Pancreas (tissue), 10 donors: ENCODE measurements around the gene MCOLN2. TPM values are rescaled to one million over a fixed set of nuclear protein-coding genes. Genes with fewer than 3 reads are reported as not detected.

Experiments used
- ATAC-seq, 4 donors: fragments of 200-7000 bp; cut with Tn5 transposase; one replicate each; pipeline versions ENCODE4 v1.8.0 to v1.9.1; 2020; ENCODE audit warnings: mild to moderate bottlenecking in 4 of 4, moderate library complexity in 4 of 4
- DNase-seq, 6 donors: peaks; one replicate each; pipeline ENCODE4 v3.0.0-alpha.2; 2020
- FAIRE-seq: peaks from 2 replicates; lab custom pipeline; 2012; peaks lifted over from hg19 to GRCh38; lab: Jason Lieb, UNC
- H3K27ac ChIP-seq, 4 donors: fragments of 200-600 bp; sonication (generic); 1 replicate in 3 of 4; 2 replicates in 1 of 4; pipeline versions ENCODE4 v1.5.0 to v1.8.0; 2020
- H3K27me3 ChIP-seq, 4 donors: fragments of 200-600 bp; one replicate each; pipeline ENCODE4 v1.8.0; 2021
- H3K36me3 ChIP-seq, 3 donors: fragments of 200-600 bp; sonication (generic) in 1 of 3; one replicate each; pipeline versions ENCODE4 v1.5.0 to v1.8.0; 2020 to 2021
- H3K4me1 ChIP-seq, 3 donors: fragments of 200-600 bp; one replicate each; pipeline ENCODE4 v1.8.0; 2021
- H3K4me3 ChIP-seq, 4 donors: fragments of 200-600 bp; sonication (generic) in 2 of 4; one replicate each; pipeline versions ENCODE4 v1.5.0 to v1.8.0; 2020 to 2021
- H3K9me3 ChIP-seq, 4 donors: fragments of 200-600 bp; one replicate each; pipeline ENCODE4 v1.8.0; 2021
- WGBS, 2 donors: extraction: QIAGEN DNeasy Blood & Tissue Kit; methylation state at CpG; one replicate each; pipeline ENCODE4 v1.1.7; 2013; 5-methylcytosine and 5-hydroxymethylcytosine counted together
- intact Hi-C, 3 donors: fragments of 100-400 bp; cut with DNase I; formaldehyde crosslinking; loops; one replicate each; pipeline versions ENCODE4 v1.11.1 to v1.14.2; 2022
- polyA plus RNA-seq, 2 donors: library from polyadenylated mRNA; stranded (reverse); fragments of 200-250 nt; gene quantifications; one replicate each; pipeline ENCODE4 v1.2.3, GENCODE V29; 2013
- total RNA-seq, 6 donors: library from RNA; stranded (reverse); fragmentation: NEBNext Ultra II Directional in 4 of 6; extraction: Animal tissue kit (Norgen Biotek cat#: 25700) in 4 of 6; gene quantifications; one replicate each; pipeline versions ENCODE4 v1.2.1 to v1.2.4, GENCODE V29; 2021 to 2023
- TF ChIP-seq, protein P1 (sequence below), 4 donors: fragments of 200-600 bp; sonication (generic) in 3 of 4; IDR thresholded peaks; one replicate each; pipeline versions ENCODE4 v1.5.0 to v1.8.0; 2021; ENCODE audit warnings: antibody characterized with exemption in 4 of 4
- donor health status: healthy with polysubstance abuse.
- donor health status: DM: no; HTN: no; CAD: no; lungs with moderate emphysema.
- donor health status: DM: no; HTN: no; CAD: no.
- donor health status: control.
- donor health status: control.
- donor health status: Bipolar disorder and iron deficiency.
- donor health status: DM: yes; HTN: yes; CAD: no.
- donor health status: DM: no; HTN: no; CAD: no.
- donor health status: DM: no; HTN: no; CAD: no.
- donor health status: DM: yes; HTN: yes; CAD: no.

MCOLN2 gene
- total and polyA plus RNA-seq, 8 donors = 0.47 to 1.7 (median 0.97) TPM

DNA sequence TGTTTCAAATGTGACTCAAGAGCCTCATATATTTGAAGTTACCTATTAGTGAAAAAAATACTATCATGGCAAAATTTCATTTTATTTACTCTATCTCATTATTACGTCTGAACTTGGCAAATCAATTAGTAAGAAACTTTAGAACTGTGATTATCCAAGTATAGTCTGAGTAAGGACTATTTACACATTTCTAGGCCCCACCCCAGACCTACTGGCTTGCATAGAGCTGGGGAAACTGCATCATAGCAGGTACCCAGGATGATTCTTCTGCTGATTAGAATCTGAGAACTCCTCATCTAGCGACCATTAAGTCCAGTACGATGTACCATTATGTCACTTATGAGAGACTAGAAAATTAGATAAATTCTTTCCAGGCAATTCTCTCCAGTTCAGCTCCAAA, 31.2 kb upstream of the MCOLN2 start:
- FAIRE-seq (no peak), ATAC-seq (no peak), DNase-seq (no peak)
- Histone ChIP-seq H3K36me3 (peaks cover 0 to 11% (median 0%) of the 10 kb centered on the region in 3 donors), H3K4me3 (no peak overlapping the region), H3K27me3 (no peaks in the 10 kb centered on the region), H3K4me1 (no peaks in the 10 kb centered on the region), H3K9me3 (no peaks in the 10 kb centered on the region), H3K27ac (no peak overlapping the region)
- intact Hi-C loops = no loop called here
- TF ChIP-seq, protein P1, sequence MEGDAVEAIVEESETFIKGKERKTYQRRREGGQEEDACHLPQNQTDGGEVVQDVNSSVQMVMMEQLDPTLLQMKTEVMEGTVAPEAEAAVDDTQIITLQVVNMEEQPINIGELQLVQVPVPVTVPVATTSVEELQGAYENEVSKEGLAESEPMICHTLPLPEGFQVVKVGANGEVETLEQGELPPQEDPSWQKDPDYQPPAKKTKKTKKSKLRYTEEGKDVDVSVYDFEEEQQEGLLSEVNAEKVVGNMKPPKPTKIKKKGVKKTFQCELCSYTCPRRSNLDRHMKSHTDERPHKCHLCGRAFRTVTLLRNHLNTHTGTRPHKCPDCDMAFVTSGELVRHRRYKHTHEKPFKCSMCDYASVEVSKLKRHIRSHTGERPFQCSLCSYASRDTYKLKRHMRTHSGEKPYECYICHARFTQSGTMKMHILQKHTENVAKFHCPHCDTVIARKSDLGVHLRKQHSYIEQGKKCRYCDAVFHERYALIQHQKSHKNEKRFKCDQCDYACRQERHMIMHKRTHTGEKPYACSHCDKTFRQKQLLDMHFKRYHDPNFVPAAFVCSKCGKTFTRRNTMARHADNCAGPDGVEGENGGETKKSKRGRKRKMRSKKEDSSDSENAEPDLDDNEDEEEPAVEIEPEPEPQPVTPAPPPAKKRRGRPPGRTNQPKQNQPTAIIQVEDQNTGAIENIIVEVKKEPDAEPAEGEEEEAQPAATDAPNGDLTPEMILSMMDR (IDR thresholded peaks at IDR 0.05) = no peak
- WGBS, 2 donors = 74 to 78% methylated on average over 3 of the region's 3 CpGs

DNA sequence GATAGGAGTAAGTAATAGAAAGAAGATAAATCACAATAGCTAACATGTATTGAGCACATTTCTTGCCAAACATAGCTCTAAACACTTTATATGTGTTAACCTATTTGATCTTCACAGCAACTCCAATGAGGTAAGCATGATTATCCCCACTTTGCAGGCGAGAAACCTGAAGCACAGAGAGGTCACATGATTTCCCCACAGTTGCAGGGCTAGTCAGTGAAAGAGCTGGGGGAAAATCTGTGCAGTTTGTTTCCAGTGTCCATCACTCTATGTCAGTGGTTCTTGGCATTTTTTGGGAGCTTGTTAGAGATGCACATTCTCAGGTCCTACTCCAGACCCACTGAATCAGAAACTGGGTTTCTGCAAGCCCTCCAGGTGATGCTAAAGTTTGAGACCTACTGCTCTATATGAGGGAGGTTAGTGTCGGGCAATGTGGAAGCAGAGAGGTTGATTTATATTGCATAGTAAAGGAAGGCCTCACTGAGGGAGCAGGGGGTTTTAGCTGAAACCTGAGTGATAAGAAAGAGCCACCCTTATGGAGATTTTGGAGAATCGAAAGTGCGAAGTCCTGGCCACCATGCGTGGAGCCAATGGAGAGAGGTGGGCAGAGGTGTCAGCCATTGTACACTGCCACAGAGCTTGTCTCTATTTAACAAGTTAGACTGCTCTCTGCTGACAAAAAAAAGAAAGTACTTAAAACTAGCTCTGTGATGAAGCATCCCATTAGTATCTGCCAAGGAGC, 30.5 kb upstream of the MCOLN2 start:
- intact Hi-C loops = no loop called here
- H3K27me3 ChIP-seq = no peaks in the 10 kb centered on the region
- TF ChIP-seq, protein P1 (IDR thresholded peaks at IDR 0.05) = no peak
- peaks cover 0 to 11% (median 0%) of the 10 kb centered on the region in 3 donors for H3K36me3 ChIP-seq
- no peak overlapping the region for H3K27ac ChIP-seq
- H3K4me1 ChIP-seq = no peaks in the 10 kb centered on the region
- ATAC-seq = peak in 2 of 4 donors; percentile 53 to 65
- no peak overlapping the region for H3K4me3 ChIP-seq
- 87 to 89% methylated on average over 5 of the region's 5 CpGs for WGBS, 2 donors
- no peak for FAIRE-seq
- DNase-seq = no peak
- no peaks in the 10 kb centered on the region for H3K9me3 ChIP-seq

DNA sequence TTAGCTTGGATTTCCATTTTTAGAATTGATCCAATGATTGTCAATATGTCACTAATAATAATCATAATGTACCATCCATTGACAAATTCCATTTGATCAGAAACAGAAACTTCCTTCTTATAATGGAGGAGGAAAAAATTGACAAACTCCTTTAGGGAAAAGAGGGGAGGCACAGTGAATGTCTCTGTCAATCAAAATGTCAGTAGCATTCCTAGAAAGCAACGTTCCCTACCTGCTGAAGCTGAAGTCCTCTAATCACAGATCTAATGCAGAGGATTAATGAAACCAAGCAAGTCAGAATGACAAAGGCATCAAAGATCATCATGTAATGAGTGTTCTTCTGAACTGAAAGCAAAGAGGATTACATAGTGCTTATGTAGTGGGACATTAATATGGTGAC, 29.0 kb upstream of the MCOLN2 start:
- DNase-seq (no peak), ATAC-seq (no peak), FAIRE-seq (no peak)
- H3K27ac ChIP-seq = no peak overlapping the region
- no peaks in the 10 kb centered on the region for H3K27me3 ChIP-seq
- no peaks in the 10 kb centered on the region for H3K4me1 ChIP-seq
- H3K4me3 ChIP-seq = no peak overlapping the region
- no peaks in the 10 kb centered on the region for H3K9me3 ChIP-seq
- WGBS, 2 donors = 58 to 73% methylated on average over 1 of the region's 1 CpG
- TF ChIP-seq, protein P1 (IDR thresholded peaks at IDR 0.05) = no peak
- intact Hi-C loops = no loop called here
- H3K36me3 ChIP-seq = peaks cover 0 to 11% (median 0%) of the 10 kb centered on the region in 3 donors

DNA sequence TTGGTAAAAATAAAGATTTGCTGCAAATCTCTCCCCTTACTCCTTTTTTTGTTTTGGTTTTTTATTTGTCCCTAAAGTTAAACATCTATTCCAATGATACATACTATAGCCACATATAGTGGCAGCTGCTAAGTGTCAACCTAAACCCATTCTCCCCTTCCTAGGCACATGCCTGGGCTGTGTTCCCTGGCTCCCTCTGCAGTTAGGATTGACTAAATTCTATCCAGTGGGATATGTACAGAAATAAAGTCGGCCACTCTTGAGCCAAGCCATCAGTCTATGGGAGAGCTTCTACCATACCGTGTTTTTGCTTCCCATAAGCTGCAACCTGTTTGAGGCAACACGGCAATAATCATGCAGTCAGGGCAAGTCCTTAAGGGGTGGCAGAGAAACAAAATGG, 27.8 kb upstream of the MCOLN2 start:
- H3K36me3 ChIP-seq = peaks cover 0 to 11% (median 0%) of the 10 kb centered on the region in 3 donors
- ATAC-seq = no peak
- intact Hi-C loops = no loop called here
- no peak for DNase-seq
- FAIRE-seq = no peak
- no peak overlapping the region for H3K27ac ChIP-seq
- no peaks in the 10 kb centered on the region for H3K27me3 ChIP-seq
- H3K4me3 ChIP-seq = no peak overlapping the region
- WGBS, 2 donors = 84 to 86% methylated on average over 3 of the region's 3 CpGs
- no peaks in the 10 kb centered on the region for H3K4me1 ChIP-seq
- TF ChIP-seq, protein P1 (IDR thresholded peaks at IDR 0.05) = no peak
- H3K9me3 ChIP-seq = no peaks in the 10 kb centered on the region

DNA sequence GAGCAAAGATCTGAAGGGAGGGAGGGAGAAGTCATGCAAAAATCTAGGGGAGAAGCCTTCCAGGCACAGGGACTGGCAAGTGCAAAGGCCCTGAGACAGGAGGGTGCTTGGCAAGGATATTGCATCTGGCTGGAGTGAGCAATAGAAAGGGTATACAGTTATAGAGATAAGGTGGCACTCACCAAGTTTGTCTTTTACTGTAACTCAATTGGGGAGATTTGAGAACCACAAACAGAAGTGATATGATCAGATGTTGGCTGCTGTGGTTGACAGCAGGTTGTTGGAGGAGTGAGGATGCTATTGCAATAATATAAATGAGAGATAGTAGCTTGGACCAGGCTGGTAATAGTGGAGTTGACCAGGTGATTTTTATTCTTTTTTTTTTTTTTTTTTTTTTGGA, 25.8 kb upstream of the MCOLN2 start:
- DNase-seq (no peak), ATAC-seq (no peak), FAIRE-seq (no peak)
- no peak overlapping the region for H3K27ac ChIP-seq
- H3K4me1 ChIP-seq = no peaks in the 10 kb centered on the region
- TF ChIP-seq, protein P1 (IDR thresholded peaks at IDR 0.05) = no peak
- peaks cover 0 to 11% (median 0%) of the 10 kb centered on the region in 3 donors for H3K36me3 ChIP-seq
- no peak overlapping the region for H3K4me3 ChIP-seq
- H3K27me3 ChIP-seq = no peaks in the 10 kb centered on the region
- intact Hi-C loops = no loop called here
- no peaks in the 10 kb centered on the region for H3K9me3 ChIP-seq
